Choroid plexus epithelial cell (primary cell): ENCODE data around the gene RTN4RL1.

Source experiments
- DNase-seq: peaks from one replicate; pipeline ENCODE4 v3.0.0-alpha.2; 2010; ENCODE audit warnings: low read depth
- H3K4me3 ChIP-seq: 2 replicates; pipeline ENCODE4 v1.5.1; 2011; ENCODE audit warnings: low read depth, mild to moderate bottlenecking, control low read depth, low read length, moderate library complexity
- TF ChIP-seq, protein P1 (sequence below): conservative IDR thresholded peaks from 2 replicates; pipeline ENCODE4 v1.5.1; 2011; ENCODE audit warnings: low read depth, mild to moderate bottlenecking, control low read depth, inconsistent platforms, low read length, moderate library complexity

The RTN4RL1 gene

DNA sequence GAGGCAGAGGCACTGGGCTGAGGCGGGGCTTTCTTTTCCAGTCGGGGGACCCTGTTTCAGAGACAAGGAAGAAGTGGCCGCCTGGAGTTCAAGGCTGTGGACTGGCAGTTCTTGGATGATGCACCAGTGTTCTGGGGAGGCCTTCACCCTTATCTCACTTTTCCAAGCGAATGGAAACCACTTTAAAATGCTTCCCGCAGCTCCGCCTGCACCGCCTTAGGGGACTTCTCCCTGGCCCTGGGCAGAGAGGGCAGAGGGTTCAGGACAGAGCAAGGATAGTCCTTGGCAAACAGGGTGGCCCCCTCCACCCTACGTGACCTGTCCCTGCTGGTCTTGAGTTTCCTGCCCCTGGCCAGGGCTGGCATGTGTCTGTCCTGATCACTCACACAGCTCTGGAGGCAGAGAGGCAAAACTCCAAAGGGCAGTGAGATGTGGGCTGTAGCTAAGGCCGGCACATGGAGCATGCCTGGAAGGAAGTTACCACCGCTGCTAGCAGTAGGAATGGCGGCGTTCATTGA, 20.6 kb downstream of the RTN4RL1 start:
- H3K4me3 ChIP-seq, result no peak overlapping the region
- TF ChIP-seq, protein P1, sequence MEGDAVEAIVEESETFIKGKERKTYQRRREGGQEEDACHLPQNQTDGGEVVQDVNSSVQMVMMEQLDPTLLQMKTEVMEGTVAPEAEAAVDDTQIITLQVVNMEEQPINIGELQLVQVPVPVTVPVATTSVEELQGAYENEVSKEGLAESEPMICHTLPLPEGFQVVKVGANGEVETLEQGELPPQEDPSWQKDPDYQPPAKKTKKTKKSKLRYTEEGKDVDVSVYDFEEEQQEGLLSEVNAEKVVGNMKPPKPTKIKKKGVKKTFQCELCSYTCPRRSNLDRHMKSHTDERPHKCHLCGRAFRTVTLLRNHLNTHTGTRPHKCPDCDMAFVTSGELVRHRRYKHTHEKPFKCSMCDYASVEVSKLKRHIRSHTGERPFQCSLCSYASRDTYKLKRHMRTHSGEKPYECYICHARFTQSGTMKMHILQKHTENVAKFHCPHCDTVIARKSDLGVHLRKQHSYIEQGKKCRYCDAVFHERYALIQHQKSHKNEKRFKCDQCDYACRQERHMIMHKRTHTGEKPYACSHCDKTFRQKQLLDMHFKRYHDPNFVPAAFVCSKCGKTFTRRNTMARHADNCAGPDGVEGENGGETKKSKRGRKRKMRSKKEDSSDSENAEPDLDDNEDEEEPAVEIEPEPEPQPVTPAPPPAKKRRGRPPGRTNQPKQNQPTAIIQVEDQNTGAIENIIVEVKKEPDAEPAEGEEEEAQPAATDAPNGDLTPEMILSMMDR, result no peak
- DNase-seq, result no peak

DNA sequence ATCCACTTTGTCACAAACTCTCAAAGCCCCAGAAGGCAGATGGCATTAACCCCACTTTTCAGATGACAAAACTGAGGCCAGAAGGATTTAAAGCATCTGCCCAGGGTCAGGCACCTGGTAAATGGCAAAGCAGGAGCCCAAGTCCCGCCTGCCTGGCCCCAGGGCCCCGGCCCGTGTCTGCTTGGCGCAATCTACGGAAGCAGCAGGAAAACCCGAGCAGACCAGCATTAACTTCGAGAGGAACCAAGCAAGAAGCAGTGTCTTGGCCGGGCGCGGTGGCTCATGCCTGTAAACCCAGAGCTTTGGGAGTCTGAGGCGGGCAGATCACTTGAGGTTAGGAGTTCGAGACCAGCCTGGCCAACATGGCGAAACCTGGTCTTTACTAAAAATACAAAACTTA, 21.6 kb downstream of the RTN4RL1 start:
- DNase-seq, result no peak
- H3K4me3 ChIP-seq, result no peak overlapping the region
- TF ChIP-seq, protein P1, result no peak

DNA sequence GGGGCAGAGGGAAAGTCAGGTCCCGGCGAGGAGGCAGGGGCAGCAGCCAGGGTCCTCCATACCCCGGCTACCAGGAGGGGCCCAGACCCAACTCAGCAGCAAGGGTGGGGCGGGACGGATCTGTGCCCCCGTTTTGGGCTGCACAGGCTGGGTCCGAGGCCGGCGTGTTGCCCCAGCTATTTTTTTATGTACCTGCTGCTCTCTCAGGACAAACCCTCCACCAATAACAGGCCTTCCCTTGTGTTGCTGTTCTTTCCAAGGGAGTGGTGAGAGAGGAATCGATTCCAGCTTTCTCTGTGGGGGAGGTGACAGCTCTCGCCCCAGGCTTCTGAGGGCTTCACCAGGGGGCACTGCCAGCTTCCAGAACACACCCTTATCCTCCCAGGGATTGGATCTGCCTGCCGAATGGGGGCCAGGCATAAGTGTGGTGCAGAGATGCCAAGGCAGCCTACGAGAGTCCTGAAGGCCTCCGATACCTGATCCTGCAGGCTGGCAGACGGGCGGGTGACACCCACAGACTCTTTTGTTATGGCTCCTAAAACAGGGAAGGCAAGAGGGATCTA, 22.3 kb downstream of the RTN4RL1 start:
- TF ChIP-seq, protein P1, result no peak
- DNase-seq, result no peak
- no peak overlapping the region for H3K4me3 ChIP-seq

DNA sequence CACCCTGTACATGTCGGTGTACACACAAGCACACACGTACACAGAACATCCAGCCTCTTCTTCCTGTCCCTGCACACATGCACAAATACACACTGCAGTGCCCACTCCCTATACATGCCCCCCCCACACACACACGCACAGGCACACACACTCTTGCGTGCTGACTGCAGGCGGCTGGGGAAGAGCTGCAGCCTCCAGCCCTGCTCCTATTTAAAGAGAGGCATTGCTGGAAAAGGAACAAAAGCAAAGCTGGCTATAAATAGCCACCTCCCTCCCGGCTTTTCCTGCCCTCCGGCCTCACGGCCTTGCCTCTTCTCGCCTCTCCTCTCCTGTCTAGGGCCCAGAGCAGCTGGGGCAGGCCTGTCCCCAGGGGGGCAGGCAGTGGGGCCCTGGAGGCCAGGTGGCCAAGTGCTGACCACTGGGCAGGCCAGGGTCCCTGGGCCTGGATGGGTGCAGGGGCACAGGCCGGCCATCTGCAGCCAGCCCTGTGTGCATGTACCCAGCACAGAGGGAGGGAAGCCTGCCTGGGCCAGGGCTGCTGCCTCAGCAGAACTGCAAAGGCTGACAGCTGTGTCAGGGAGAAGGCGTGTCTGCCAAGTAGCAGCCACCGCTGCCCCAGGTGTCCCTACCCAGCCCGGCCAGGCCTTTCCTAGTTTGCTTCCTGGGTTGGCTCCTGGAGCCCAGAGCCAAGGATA, 25.4 kb downstream of the RTN4RL1 start:
- TF ChIP-seq, protein P1, result no peak
- DNase-seq, result peak; percentile 39
- no peak overlapping the region for H3K4me3 ChIP-seq

DNA sequence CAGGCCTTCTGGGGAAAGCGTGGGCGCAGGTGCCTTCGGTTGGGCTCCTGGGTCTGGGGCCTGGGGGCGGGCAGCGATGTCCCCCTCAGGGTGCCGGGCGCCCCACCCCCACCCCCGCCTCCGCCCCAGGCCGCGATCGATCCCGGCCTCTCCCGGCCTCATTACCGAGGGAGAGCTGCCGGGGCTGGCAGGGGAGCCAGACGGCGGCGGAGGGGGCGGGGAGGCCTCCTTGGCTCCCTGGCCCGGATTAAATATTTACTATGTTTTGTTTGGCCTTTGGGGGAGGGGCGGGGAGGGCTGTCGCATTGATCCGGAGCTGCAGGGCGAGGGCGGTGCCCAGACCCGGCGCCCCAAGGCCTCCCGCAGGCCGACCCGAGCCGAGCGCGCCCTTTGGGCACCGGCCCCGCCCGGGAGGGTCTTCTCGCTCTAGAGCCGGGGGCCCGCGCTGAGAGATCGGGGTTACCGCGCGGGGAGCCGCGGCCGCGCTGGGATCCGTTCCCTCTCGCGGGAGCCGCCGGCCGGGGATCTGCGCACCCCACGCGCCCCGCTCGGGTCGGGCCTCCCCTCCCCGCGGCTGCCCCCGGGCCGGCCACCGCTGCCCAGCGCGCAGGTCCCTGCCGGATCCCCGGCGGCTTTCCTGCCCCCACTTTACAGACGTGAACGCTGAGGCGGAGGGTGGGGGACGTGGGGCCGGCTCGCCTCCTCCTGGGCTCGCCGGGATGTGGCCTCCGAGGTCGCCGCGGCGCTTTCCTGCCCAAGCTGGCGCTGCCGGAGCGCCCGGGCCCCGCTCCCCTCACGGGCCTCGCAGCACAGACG, 27.0 kb downstream of the RTN4RL1 start:
- DNase-seq, result no peak
- H3K4me3 ChIP-seq, result peak overlapping the region; percentile 43
- TF ChIP-seq, protein P1, result no peak

DNA sequence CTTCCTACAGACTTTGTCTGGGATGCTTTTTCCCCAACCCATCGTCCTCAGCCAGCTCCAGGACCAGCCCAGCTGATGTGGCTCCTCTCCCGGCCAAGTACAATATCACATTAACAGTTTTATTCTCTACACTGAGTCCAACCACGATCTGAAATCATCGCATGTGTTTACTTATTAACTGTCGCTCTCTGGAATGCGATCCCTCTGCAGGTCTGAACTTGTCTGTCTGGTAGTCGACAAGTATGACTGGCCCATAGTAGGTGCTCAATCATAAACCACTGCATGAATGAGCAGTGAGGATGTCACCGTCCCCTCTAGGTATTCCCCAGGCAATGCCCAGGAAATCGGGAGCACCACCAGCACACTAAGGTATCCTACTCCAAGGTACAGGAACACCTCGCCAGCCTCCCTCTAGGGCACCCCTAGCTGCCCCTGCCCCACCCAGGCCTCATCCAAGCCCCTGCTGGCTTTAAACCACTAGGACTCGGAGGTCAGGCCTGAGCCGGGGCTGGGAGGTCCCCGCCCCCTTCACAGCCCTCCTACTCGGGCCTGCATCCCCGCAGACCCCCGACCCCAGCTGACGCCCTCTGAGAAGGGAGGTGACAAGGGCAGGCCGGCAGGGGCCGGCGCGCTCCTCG, 27.7 kb downstream of the RTN4RL1 start:
- no peak for DNase-seq
- no peak overlapping the region for H3K4me3 ChIP-seq
- TF ChIP-seq, protein P1, result no peak
